Measurements from ENCODE around the gene ADCY9. TPM values are rescaled to one million over a fixed set of nuclear protein-coding genes. Genes with fewer than 3 reads are reported as not detected.

The ADCY9 gene
- total and polyA plus RNA-seq, 5 experiments from 2014 or later, result 0.20 to 6.5 (median 0.75) TPM

- ATAC-seq, result peak; percentile 68 to 73
- Mint-ChIP-seq H3K27me3 (no peaks in the 10 kb centered on the region), H3K27ac (peak overlapping the region in 4 of 10 donors; percentile 13 to 59 (median 38)), H3K4me3 (peak overlapping the region; percentile 4 to 62 (median 38)), H3K36me3 (no peaks in the 10 kb centered on the region), H3K4me1 (peaks cover 3 to 29% (median 19%) of the 10 kb centered on the region in 4 donors), H3K9me3 (no peaks in the 10 kb centered on the region)
- peak in 6 of 10 donors; percentile 14 to 45 (median 24) for DNase-seq
- POLR2A ChIA-PET, result no interaction called here
Observed at GRCh38 chr16:4032768-4033167, 83.5 kb downstream of the ADCY9 start.

DNA sequence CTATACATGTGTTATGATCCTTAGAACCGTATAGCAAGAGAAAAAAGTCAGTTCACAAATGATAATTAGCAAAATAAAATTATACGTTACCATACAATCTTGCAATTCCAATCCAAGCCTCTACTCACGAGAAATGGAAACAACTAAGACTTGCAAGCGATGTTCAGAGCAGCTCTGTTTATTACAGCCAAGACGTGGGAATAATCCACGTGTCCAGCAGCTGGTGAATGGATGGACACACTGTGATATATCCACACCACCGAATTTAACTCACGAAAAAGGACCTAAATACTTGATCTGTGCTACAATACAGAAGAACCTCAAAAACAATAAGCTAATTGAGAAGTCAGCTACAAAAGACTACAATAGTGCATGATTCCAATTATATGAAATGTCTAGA, 88.1 kb downstream of the ADCY9 start:
- no peaks in the 10 kb centered on the region for H3K27me3 Mint-ChIP-seq
- H3K4me1 Mint-ChIP-seq, result peaks cover 3 to 25% (median 19%) of the 10 kb centered on the region in 4 donors
- no peaks in the 10 kb centered on the region for H3K9me3 Mint-ChIP-seq
- peaks cover 0 to 5% (median 2%) of the 10 kb centered on the region in 3 donors for H3K36me3 Mint-ChIP-seq
- no peak overlapping the region for H3K4me3 Mint-ChIP-seq
- DNase-seq (no peak), ATAC-seq (no peak)
- H3K27ac Mint-ChIP-seq, result no peak overlapping the region
- POLR2A ChIA-PET, result interaction anchor here (0.6 kb wide), 1 partner anchor 472 kb away, joined by 7 read pairs; no protein-coding TSS in a partner anchor

- Mint-ChIP-seq H3K9me3 (no peaks in the 10 kb centered on the region), H3K27ac (no peak overlapping the region), H3K36me3 (peaks cover 0 to 5% (median 2%) of the 10 kb centered on the region in 3 donors), H3K27me3 (no peaks in the 10 kb centered on the region), H3K4me1 (peaks cover 2 to 17% (median 14%) of the 10 kb centered on the region in 4 donors), H3K4me3 (no peak overlapping the region)
- DNase-seq, result no peak
- POLR2A ChIA-PET, result no interaction called here
- no peak for ATAC-seq
Observed at GRCh38 chr16:4026854-4027253, 89.4 kb downstream of the ADCY9 start.

DNA sequence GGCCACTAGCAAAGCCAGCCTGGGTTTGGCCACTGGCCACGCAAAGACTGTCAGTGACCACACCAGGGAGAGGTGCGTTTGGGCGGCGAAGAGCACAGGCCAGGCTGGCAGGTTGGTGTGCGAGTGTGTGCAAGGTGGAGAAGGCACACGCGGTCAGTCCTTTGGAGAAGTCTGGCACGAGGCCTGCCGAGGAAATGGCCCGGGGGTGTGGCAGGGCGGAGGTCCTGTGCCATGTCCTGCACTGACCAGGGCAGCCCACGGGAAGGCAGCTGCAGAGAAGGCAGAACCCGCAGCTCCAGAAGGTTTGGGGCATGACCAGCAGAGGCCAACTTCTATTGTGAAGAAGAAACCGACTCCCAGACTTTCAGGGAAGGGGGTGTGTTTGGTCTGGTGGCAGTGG, 90.8 kb downstream of the ADCY9 start:
- DNase-seq (no peak), ATAC-seq (no peak)
- Mint-ChIP-seq H3K9me3 (no peaks in the 10 kb centered on the region), H3K4me3 (no peak overlapping the region), H3K27me3 (no peaks in the 10 kb centered on the region), H3K27ac (peak overlapping the region in 1 of 10 donors; percentile 51), H3K4me1 (peaks cover 0 to 7% (median 6%) of the 10 kb centered on the region in 4 donors), H3K36me3 (peaks cover 0 to 5% (median 2%) of the 10 kb centered on the region in 3 donors)
- POLR2A ChIA-PET, result no interaction called here

DNA sequence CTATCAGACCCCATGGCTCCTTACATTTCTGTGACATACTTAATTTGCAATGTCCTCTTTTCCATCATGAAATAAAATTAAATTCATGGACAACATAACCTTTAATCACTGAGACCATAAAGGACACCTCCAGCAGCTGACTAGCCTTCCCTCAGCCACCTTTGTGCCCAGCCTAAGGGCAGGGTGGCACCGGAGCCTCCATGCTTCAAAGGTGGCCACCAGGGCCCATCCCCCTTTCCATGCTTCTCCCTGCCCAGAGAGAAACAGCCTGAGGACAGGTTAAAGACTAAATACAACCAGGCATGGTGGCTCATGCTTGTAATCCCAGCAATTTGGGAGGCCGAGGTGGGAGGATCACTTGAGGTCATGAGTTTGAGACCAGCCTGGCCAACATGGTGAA, 94.3 kb downstream of the ADCY9 start:
- ATAC-seq (no peak), DNase-seq (no peak)
- Mint-ChIP-seq H3K36me3 (peaks cover 0 to 5% (median 2%) of the 10 kb centered on the region in 3 donors), H3K4me1 (peaks cover 6 to 16% (median 9%) of the 10 kb centered on the region in 4 donors), H3K27me3 (no peaks in the 10 kb centered on the region), H3K27ac (no peak overlapping the region), H3K9me3 (no peaks in the 10 kb centered on the region), H3K4me3 (no peak overlapping the region)
- POLR2A ChIA-PET, result no interaction called here

DNA sequence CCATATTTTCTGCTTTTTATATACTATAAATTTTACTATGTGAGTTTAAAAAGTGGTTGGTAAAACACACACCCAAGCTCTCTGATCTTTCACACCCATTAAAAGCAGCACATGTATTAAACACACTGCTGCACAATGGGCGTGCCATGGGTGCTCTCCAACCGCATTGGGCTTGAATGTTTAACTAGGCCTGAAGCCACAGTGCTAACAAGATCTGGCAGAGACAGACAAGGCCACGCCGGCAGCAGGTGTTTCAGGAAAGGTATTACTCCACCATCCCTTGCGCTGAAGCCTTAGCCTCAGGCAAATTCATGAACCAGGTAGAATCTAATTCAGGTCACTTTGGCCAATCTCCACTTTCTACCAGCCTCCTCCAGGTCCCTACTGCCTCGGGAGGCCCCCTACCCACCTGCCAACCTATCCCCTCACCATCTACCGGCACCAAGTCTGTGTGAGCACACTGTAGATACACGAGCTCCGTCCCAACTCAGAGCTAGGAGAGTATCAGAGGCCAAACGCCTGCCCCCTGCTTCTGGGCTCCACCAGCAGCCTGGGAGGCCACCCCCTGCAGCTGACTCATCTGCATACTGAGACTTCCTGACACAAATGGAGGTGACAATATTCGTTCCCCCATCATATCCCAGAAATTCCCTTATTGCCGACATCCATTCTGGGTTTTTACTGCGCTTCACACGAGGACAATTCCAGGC, 95.0 kb downstream of the ADCY9 start:
- DNase-seq, result no peak
- no peak for ATAC-seq
- Mint-ChIP-seq H3K4me1 (peaks cover 6 to 21% (median 11%) of the 10 kb centered on the region in 4 donors), H3K27ac (no peak overlapping the region), H3K27me3 (no peaks in the 10 kb centered on the region), H3K4me3 (no peak overlapping the region), H3K36me3 (peaks cover 0 to 9% (median 2%) of the 10 kb centered on the region in 3 donors), H3K9me3 (no peaks in the 10 kb centered on the region)
- POLR2A ChIA-PET, result interaction anchor here (0.7 kb wide), 1 partner anchor 93 kb away, joined by 3 read pairs; no protein-coding TSS in a partner anchor

- no peaks in the 10 kb centered on the region for H3K27me3 Mint-ChIP-seq
- ATAC-seq (no peak), DNase-seq (no peak)
- H3K4me3 Mint-ChIP-seq, result peak overlapping the region in 4 of 10 donors; percentile 6 to 72 (median 45)
- H3K4me1 Mint-ChIP-seq, result peaks cover 6 to 27% (median 13%) of the 10 kb centered on the region in 4 donors
- peak overlapping the region in 2 of 10 donors; percentile 15 to 74 for H3K27ac Mint-ChIP-seq
- POLR2A ChIA-PET, result no interaction called here
- H3K9me3 Mint-ChIP-seq, result no peaks in the 10 kb centered on the region
- peaks cover 0 to 4% (median 0%) of the 10 kb centered on the region in 3 donors for H3K36me3 Mint-ChIP-seq
Observed at GRCh38 chr16:4019371-4019791, 96.9 kb downstream of the ADCY9 start.

DNA sequence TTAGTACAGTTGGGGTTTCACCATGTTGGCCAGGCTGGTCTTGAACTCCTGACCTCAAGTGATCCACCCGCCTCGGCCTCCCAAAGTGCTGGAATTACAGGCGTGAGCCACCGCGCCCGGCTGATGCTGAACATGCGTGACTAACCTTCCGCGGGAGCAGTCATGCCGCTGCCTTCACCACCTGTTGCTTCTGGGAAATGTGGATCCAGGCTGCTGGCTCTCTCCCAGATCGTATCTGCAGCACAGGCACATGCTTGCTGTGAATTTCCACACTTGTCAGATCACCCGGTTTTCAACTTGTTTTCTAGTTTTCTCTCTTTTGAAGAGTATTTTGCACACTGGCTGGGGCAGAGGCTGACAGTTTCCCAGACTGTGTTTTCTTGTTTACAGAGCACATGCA, 97.9 kb downstream of the ADCY9 start:
- H3K9me3 Mint-ChIP-seq, result no peaks in the 10 kb centered on the region
- no peak for DNase-seq
- peaks cover 6 to 27% (median 13%) of the 10 kb centered on the region in 4 donors for H3K4me1 Mint-ChIP-seq
- H3K36me3 Mint-ChIP-seq, result peaks cover 0 to 4% (median 0%) of the 10 kb centered on the region in 3 donors
- ATAC-seq, result no peak
- POLR2A ChIA-PET, result interaction anchor here (0.6 kb wide), 1 partner anchor 113 kb away, joined by 3 read pairs; no protein-coding TSS in a partner anchor
- H3K4me3 Mint-ChIP-seq, result no peak overlapping the region
- H3K27me3 Mint-ChIP-seq, result no peaks in the 10 kb centered on the region
- H3K27ac Mint-ChIP-seq, result peak overlapping the region in 1 of 10 donors; percentile 2

DNA sequence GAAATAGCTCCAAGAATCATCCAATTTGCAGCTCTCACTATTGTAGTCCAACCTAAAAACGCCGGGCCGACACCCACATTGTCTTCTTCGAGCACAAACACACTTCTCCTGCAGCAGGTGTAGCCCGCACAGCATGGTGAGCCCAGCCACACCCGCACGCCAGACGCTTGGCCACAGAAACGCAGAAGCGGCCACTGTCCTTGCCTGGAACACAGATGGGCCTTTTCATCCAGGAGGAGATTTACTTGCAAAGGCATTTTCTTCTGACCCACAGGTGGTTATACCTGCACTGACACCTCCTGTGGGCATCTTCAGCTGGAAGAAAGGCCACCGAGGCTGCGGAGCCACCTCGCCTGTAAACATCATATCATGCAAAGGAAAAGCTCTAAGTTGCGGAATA, 98.4 kb downstream of the ADCY9 start:
- H3K27me3 Mint-ChIP-seq, result no peaks in the 10 kb centered on the region
- ATAC-seq, result no peak
- H3K36me3 Mint-ChIP-seq, result peaks cover 0 to 4% (median 0%) of the 10 kb centered on the region in 3 donors
- H3K9me3 Mint-ChIP-seq, result no peaks in the 10 kb centered on the region
- H3K27ac Mint-ChIP-seq, result no peak overlapping the region
- H3K4me3 Mint-ChIP-seq, result no peak overlapping the region
- no peak for DNase-seq
- peaks cover 6 to 27% (median 13%) of the 10 kb centered on the region in 4 donors for H3K4me1 Mint-ChIP-seq
- POLR2A ChIA-PET, result interaction anchor here (0.6 kb wide), 1 partner anchor 113 kb away, joined by 3 read pairs; no protein-coding TSS in a partner anchor

- Mint-ChIP-seq H3K27ac (no peak overlapping the region), H3K36me3 (peaks cover 0 to 4% (median 0%) of the 10 kb centered on the region in 3 donors), H3K27me3 (no peaks in the 10 kb centered on the region), H3K9me3 (no peaks in the 10 kb centered on the region), H3K4me1 (peaks cover 6 to 27% (median 13%) of the 10 kb centered on the region in 4 donors), H3K4me3 (no peak overlapping the region)
- DNase-seq (no peak), ATAC-seq (no peak)
- POLR2A ChIA-PET, result interaction anchor here (0.6 kb wide), 1 partner anchor 15 kb away, joined by 4 read pairs; no protein-coding TSS in a partner anchor
Observed at GRCh38 chr16:4016658-4017057, 99.6 kb downstream of the ADCY9 start.

- H3K4me3 Mint-ChIP-seq, result no peak overlapping the region
- peak overlapping the region in 1 of 10 donors; percentile 63 for H3K27ac Mint-ChIP-seq
Observed at GRCh38 chr16:4016005-4016352, 100.3 kb downstream of the ADCY9 start.

GRCh38 chr16:4015275-4016004, 100.8 kb downstream of the ADCY9 start:
- POLR2A ChIA-PET, result interaction anchor here (0.7 kb wide), 1 partner anchor 134 kb away, joined by 4 read pairs; no protein-coding TSS in a partner anchor
- no peak for DNase-seq
- no peaks in the 10 kb centered on the region for H3K27me3 Mint-ChIP-seq
- peak overlapping the region in 1 of 10 donors; percentile 63 for H3K27ac Mint-ChIP-seq
- no peak overlapping the region for H3K4me3 Mint-ChIP-seq
- no peaks in the 10 kb centered on the region for H3K9me3 Mint-ChIP-seq
- peaks cover 6 to 27% (median 13%) of the 10 kb centered on the region in 4 donors for H3K4me1 Mint-ChIP-seq
- no peak for ATAC-seq
- H3K36me3 Mint-ChIP-seq, result peaks cover 0 to 4% (median 0%) of the 10 kb centered on the region in 3 donors

More at GRCh38 chr16:4016005-4016352, 100.3 kb downstream of the ADCY9 start:
- H3K4me1 Mint-ChIP-seq, result peaks cover 6 to 27% (median 13%) of the 10 kb centered on the region in 4 donors
- H3K36me3 Mint-ChIP-seq, result peaks cover 0 to 4% (median 0%) of the 10 kb centered on the region in 3 donors
- POLR2A ChIA-PET, result no interaction called here
- no peak for DNase-seq
- no peaks in the 10 kb centered on the region for H3K27me3 Mint-ChIP-seq
- H3K9me3 Mint-ChIP-seq, result no peaks in the 10 kb centered on the region
- no peak for ATAC-seq

Data from naive thymus-derived CD8-positive, alpha-beta T cell (primary cell).